ENCODE measurements around the gene IGFLR1. TPM values are rescaled to one million over a fixed set of nuclear protein-coding genes. Genes with fewer than 3 reads are reported as not detected.

The IGFLR1 gene
- total and polyA plus RNA-seq, 12 donors, result 4.9 to 35.3 (median 14.7) TPM

DNA sequence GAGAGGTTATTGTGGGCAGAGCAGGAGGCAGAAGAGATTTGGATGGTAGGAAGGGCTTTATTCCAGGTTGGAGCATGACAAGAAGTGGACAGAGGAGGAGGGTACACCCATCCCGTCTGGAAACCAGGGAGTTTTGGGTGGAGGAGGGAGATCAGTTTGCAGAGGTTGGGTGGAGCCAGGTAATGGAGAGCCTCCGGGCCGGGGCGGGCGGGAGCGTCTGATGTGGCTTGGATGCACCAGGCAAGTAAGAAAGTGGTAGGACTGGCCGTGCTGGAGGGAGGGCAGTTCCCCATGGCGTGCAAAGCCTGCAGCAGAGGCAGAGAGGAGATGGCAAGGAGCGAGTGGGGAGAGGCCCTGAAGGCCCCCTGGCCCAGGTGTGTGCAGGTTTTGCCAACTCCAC is 10.9 kb downstream of the IGFLR1 start:
- TF ChIP-seq POLR2A (IDR thresholded peaks at IDR 0.05) (no peak), CTCF (IDR thresholded peaks at IDR 0.05) (no peak)
- Histone ChIP-seq H3K9me3 (replicated peaks in 1 of 3) (no peaks in the 10 kb centered on the region), H3K27ac (no peak overlapping the region), H3K4me1 (replicated peaks in 1 of 2) (peaks cover 7 to 9% of the 10 kb centered on the region in 2 donors), H3K27me3 (no peaks in the 10 kb centered on the region), H3K36me3 (replicated peaks in 1 of 2) (peaks cover 0 to 93% of the 10 kb centered on the region in 2 donors), H3K4me3 (no peak overlapping the region)
- intact Hi-C loops (cut with DNase I), result no loop called here
- WGBS, 4 donors, result 89 to 92% (median 91%) methylated on average over 8 to 9 of the region's 9 CpGs
- DNase-seq, result no peak

- Histone ChIP-seq H3K36me3 (replicated peaks in 1 of 2) (peaks cover 0 to 94% of the 10 kb centered on the region in 2 donors), H3K4me1 (replicated peaks in 1 of 2) (peaks cover 7 to 9% of the 10 kb centered on the region in 2 donors), H3K4me3 (no peak overlapping the region), H3K27me3 (no peaks in the 10 kb centered on the region), H3K9me3 (replicated peaks in 1 of 3) (no peaks in the 10 kb centered on the region), H3K27ac (no peak overlapping the region)
- no peak for TF ChIP-seq CTCF (IDR thresholded peaks at IDR 0.05)
- DNase-seq, result no peak
- 90 to 96% (median 94%) methylated on average over 15 to 18 of the region's 18 CpGs for WGBS, 4 donors
- intact Hi-C loops (cut with DNase I), result no loop called here
Observed at GRCh38 chr19:35730326-35730725, 11.9 kb downstream of the IGFLR1 start.

DNA sequence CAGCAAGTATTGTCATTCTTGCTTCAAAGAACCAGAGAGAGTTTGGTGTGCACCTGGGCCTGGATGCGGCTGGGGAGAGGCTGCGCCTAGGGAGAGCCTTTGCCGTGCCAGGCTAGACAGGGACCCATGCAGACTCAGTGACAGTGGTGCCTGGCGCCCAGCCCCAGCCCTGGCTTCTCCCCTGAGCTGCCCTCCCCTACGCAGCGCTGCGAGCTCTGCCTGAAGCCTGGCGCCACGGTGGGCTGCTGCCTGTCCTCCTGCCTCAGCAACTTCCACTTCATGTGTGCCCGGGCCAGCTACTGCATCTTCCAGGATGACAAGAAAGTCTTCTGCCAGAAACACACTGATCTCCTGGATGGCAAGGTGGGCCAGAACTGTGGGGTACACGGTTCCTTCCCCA is 12.5 kb downstream of the IGFLR1 start:
- Histone ChIP-seq H3K36me3 (replicated peaks in 1 of 2) (peaks cover 0 to 95% of the 10 kb centered on the region in 2 donors), H3K9me3 (replicated peaks in 1 of 3) (no peaks in the 10 kb centered on the region), H3K27ac (no peak overlapping the region), H3K4me1 (replicated peaks in 1 of 2) (peaks cover 7 to 9% of the 10 kb centered on the region in 2 donors), H3K4me3 (no peak overlapping the region), H3K27me3 (no peaks in the 10 kb centered on the region)
- TF ChIP-seq POLR2A (IDR thresholded peaks at IDR 0.05) (no peak), CTCF (IDR thresholded peaks at IDR 0.05) (no peak)
- intact Hi-C loops (cut with DNase I), result no loop called here
- peak in 2 of 7 donors; percentile 6 to 21 for DNase-seq
- WGBS, 4 donors, result 89 to 94% (median 94%) methylated on average over 11 of the region's 11 CpGs

GRCh38 chr19:35729021-35729420 is 13.2 kb downstream of the IGFLR1 start:
- WGBS, 4 donors, result 87 to 92% (median 89%) methylated on average over 17 to 18 of the region's 18 CpGs
- intact Hi-C loops (cut with DNase I), result no loop called here
- H3K9me3 ChIP-seq (replicated peaks in 1 of 3), result no peaks in the 10 kb centered on the region

More at GRCh38 chr19:35729021-35729420, 13.2 kb downstream of the IGFLR1 start:
- TF ChIP-seq POLR2A (IDR thresholded peaks at IDR 0.05) (no peak), CTCF (IDR thresholded peaks at IDR 0.05) (no peak)
- Histone ChIP-seq H3K4me3 (no peak overlapping the region), H3K4me1 (replicated peaks in 1 of 2) (peaks cover 6 to 9% of the 10 kb centered on the region in 2 donors), H3K36me3 (replicated peaks in 1 of 2) (peaks cover 0 to 96% of the 10 kb centered on the region in 2 donors), H3K27me3 (no peaks in the 10 kb centered on the region), H3K27ac (no peak overlapping the region)
- peak in 1 of 7 donors; percentile 20 for DNase-seq

All from adrenal gland (tissue), 12 donors.